Type B pancreatic cell (in vitro differentiated cells): ENCODE measurements around the gene SEC61B. TPM values are rescaled to one million over a fixed set of nuclear protein-coding genes. Genes with fewer than 3 reads are reported as not detected.
"Not testable (repeated sequence)": the region's sequence is repeated elsewhere in the genome, so short reads cannot be mapped to it uniquely, and the experiment has no call there.

Experiments
- DNase-seq: peaks from one replicate; pipeline ENCODE4 v3.0.0; 2021; ENCODE audit warnings: mixed read lengths; ENCODE audit not compliant: unreplicated experiment; ENCODE audit errors: extremely low spot score
- H3K27ac Mint-ChIP-seq: 2 replicates; pipeline ENCODE4 v1.8.0; 2021; ENCODE audit warnings: mild to moderate bottlenecking, mixed read lengths
- H3K27me3 Mint-ChIP-seq: 2 replicates; pipeline ENCODE4 v1.8.0; 2021; ENCODE audit warnings: mixed read lengths
- H3K36me3 Mint-ChIP-seq: 2 replicates; pipeline ENCODE4 v1.8.0; 2021; ENCODE audit warnings: mixed read lengths
- H3K4me1 Mint-ChIP-seq: one replicate; pipeline ENCODE4 v1.8.0; 2021; ENCODE audit warnings: mixed read lengths; ENCODE audit not compliant: unreplicated experiment
- H3K4me3 Mint-ChIP-seq: 2 replicates; pipeline ENCODE4 v1.8.0; 2021; ENCODE audit warnings: mild to moderate bottlenecking, mixed read lengths
- H3K9me3 Mint-ChIP-seq: 2 replicates; pipeline ENCODE4 v1.8.0; 2021; ENCODE audit warnings: mixed read lengths
- CTCF ChIP-seq: fragments of 200-600 bp; sonication (generic); conservative IDR thresholded peaks from 2 replicates; pipeline ENCODE4 v1.5.0; 2021; ENCODE audit warnings: antibody characterized with exemption, mild to moderate bottlenecking
- total RNA-seq: library from RNA; stranded (reverse); gene quantifications from 2 replicates; pipeline ENCODE4 v1.2.1, GENCODE V29; 2021; ENCODE audit warnings: low replicate concordance

Gene SEC61B
- total RNA-seq, 1 donor from 2014 or later = 133 TPM

GRCh38 chr9:99193466-99193821, 28.6 kb upstream of the SEC61B start:
- no peak overlapping the region for H3K27ac Mint-ChIP-seq
- peaks cover 27% of the 10 kb centered on the region for H3K27me3 Mint-ChIP-seq
- no peak for TF ChIP-seq CTCF
- no peaks in the 10 kb centered on the region for H3K36me3 Mint-ChIP-seq
- H3K9me3 Mint-ChIP-seq = no peaks in the 10 kb centered on the region
- no peak for DNase-seq
- no peaks in the 10 kb centered on the region for H3K4me1 Mint-ChIP-seq
- no peak overlapping the region for H3K4me3 Mint-ChIP-seq

- not testable (repeated sequence) for H3K36me3 Mint-ChIP-seq, H3K4me1 Mint-ChIP-seq
- peaks cover 23% of the 10 kb centered on the region for H3K27me3 Mint-ChIP-seq
Observed at GRCh38 chr9:99196484-99196883, 25.6 kb upstream of the SEC61B start.

GRCh38 chr9:99197124-99197630, 24.9 kb upstream of the SEC61B start:
- Mint-ChIP-seq H3K27me3 (peaks cover 20% of the 10 kb centered on the region), H3K4me1 (no peaks in the 10 kb centered on the region), H3K27ac (no peak overlapping the region), H3K36me3 (no peaks in the 10 kb centered on the region), H3K9me3 (no peaks in the 10 kb centered on the region), H3K4me3 (no peak overlapping the region)
- no peak for TF ChIP-seq CTCF
- DNase-seq = no peak

More at GRCh38 chr9:99196484-99196883, 25.6 kb upstream of the SEC61B start:
- DNase-seq, H3K4me3 Mint-ChIP-seq, H3K9me3 Mint-ChIP-seq, H3K27ac Mint-ChIP-seq: not testable (repeated sequence)

- Mint-ChIP-seq H3K4me3 (no peak overlapping the region), H3K27ac (no peak overlapping the region), H3K36me3 (no peaks in the 10 kb centered on the region), H3K4me1 (no peaks in the 10 kb centered on the region), H3K9me3 (no peaks in the 10 kb centered on the region), H3K27me3 (peaks cover 15% of the 10 kb centered on the region)
- no peak for DNase-seq
- TF ChIP-seq CTCF = no peak
Observed at GRCh38 chr9:99197987-99198386, 24.1 kb upstream of the SEC61B start.

GRCh38 chr9:99199938-99200539, 22.0 kb upstream of the SEC61B start:
- H3K9me3 Mint-ChIP-seq = no peaks in the 10 kb centered on the region
- no peaks in the 10 kb centered on the region for H3K36me3 Mint-ChIP-seq
- no peak overlapping the region for H3K4me3 Mint-ChIP-seq
- peaks cover 10% of the 10 kb centered on the region for H3K27me3 Mint-ChIP-seq
- no peak for DNase-seq
- H3K4me1 Mint-ChIP-seq = no peaks in the 10 kb centered on the region
- no peak for TF ChIP-seq CTCF
- H3K27ac Mint-ChIP-seq = no peak overlapping the region

GRCh38 chr9:99201603-99202002, 20.5 kb upstream of the SEC61B start:
- no peak for TF ChIP-seq CTCF
- Mint-ChIP-seq H3K4me1 (no peaks in the 10 kb centered on the region), H3K9me3 (no peaks in the 10 kb centered on the region), H3K4me3 (no peak overlapping the region), H3K36me3 (no peaks in the 10 kb centered on the region), H3K27ac (no peak overlapping the region), H3K27me3 (peaks cover 10% of the 10 kb centered on the region)
- DNase-seq = no peak
